NB4 (cell line): ENCODE data around the gene PSMC4.

Source experiments
- CTCF ChIP-seq: IDR thresholded peaks from one replicate; pipeline ENCODE4 v1.5.1; 2012; ENCODE audit warnings: low read depth, low read length
- MAX ChIP-seq: IDR thresholded peaks from 2 replicates; pipeline ENCODE4 v1.6.1; 2011; ENCODE audit warnings: low read depth, low read length
- MYC ChIP-seq: IDR thresholded peaks from 2 replicates; pipeline ENCODE4 v1.6.1; 2011; ENCODE audit warnings: low read depth, low read length
- POLR2A ChIP-seq: IDR thresholded peaks from 2 replicates; pipeline ENCODE4 v1.6.1; 2011; ENCODE audit warnings: mild to moderate bottlenecking; ENCODE audit not compliant: insufficient read length; ENCODE audit errors: extremely low read depth

- TF ChIP-seq POLR2A, result no peak
- TF ChIP-seq MAX, result no peak
- no peak for TF ChIP-seq CTCF
- TF ChIP-seq MYC, result no peak
Observed at GRCh38 chr19:39927076-39927475, 43.9 kb upstream of the PSMC4 start.
